Right ventricle myocardium superior (tissue), 1 donor: Measurements from ENCODE around the gene CYB5R2. TPM values are rescaled to one million over a fixed set of nuclear protein-coding genes. Genes with fewer than 3 reads are reported as not detected.

ENCODE experiments used
- total RNA-seq: library from RNA; stranded (reverse); fragmentation: NEBNext Ultra II Directional; extraction: Animal tissue kit (Norgen Biotek cat#: 25700); gene quantifications from one replicate; pipeline ENCODE4 v1.2.1, GENCODE V29; 2021
- donor health status: DM: no; HTN: yes; CAD: no; lungs with severe emphysema.

CYB5R2 gene
- total RNA-seq, 1 donor from 2014 or later: 1.0 TPM

Other genes starting within 250 kb of the CYB5R2 start
- 6.5 TPM for gene OLFML1, start 188.0 kb downstream of the CYB5R2 start, total RNA-seq
- 26.5 TPM for gene PPFIBP2, start 159.5 kb downstream of the CYB5R2 start, total RNA-seq
- gene OVCH2, start 33.0 kb upstream of the CYB5R2 start, total RNA-seq: not detected
- gene OR5P2, start 123.4 kb upstream of the CYB5R2 start, total RNA-seq: not detected
- gene OR5P3, start 157.3 kb upstream of the CYB5R2 start, total RNA-seq: not detected